GM21526 (cell line): ENCODE results near the gene SYT4.
"Not testable (repeated sequence)": the region's sequence is repeated elsewhere in the genome, so short reads cannot be mapped to it uniquely, and the experiment has no call there.

ENCODE experiments used
- ATAC-seq: cut with Tn5 transposase; IDR thresholded peaks from one replicate; pipeline ENCODE4 v1.9.1; 2021; ENCODE audit warnings: moderate library complexity; ENCODE audit not compliant: unreplicated experiment, low FRiP score

The SYT4 gene

GRCh38 chr18:43277164-43277600 lies at the start of gene SYT4:
Gene SYT4, minus strand, starts transcription at chr18:43277490. Its CDS starts 209 bp downstream, at chr18:43277281.
- ATAC-seq = no peak

GRCh38 chr18:43322132-43322531 lies 44.8 kb upstream of the SYT4 start:
- ATAC-seq = no peak

DNA sequence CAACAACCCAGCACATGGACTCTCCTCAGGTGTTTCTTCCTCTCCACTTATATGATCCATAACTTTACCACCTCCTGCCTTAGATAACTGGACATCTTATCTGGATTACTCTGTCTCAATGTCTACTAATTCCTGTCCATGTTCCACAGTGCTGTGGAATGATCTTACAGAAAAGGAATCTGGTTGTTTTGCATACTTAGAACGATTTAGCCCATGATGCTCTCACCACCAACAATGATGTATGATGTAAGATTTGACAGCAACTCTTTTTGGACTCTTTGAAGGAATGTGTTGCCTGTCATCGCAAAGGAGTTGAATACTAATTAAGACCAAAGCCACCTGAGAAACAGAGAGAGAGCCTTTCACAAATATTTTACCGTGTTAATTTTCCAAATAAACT lies 37.7 kb upstream of the SYT4 start:
- no peak for ATAC-seq

- ATAC-seq = no peak
Observed at GRCh38 chr18:43312891-43313290, 35.6 kb upstream of the SYT4 start.

GRCh38 chr18:43310239-43310638 lies 32.9 kb upstream of the SYT4 start:
- ATAC-seq = no peak

DNA sequence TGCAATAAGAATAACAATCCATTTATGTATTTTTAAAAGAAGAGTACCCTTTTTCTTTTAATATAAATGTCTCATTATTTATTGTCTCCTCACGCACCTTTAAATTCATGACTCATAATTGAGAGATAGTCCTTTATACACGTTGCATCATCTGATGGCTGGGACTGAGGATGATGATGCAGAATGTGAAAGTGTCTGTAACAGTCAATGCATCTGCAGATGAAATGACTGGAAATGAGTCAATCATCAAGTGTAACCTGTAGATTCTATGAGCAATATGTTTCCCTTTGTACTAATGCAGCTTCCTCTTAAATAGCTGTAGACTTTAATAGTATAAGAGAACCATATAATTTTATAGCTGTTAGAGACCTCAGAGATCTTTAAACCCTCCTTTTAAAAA lies 26.1 kb upstream of the SYT4 start:
- ATAC-seq = no peak

DNA sequence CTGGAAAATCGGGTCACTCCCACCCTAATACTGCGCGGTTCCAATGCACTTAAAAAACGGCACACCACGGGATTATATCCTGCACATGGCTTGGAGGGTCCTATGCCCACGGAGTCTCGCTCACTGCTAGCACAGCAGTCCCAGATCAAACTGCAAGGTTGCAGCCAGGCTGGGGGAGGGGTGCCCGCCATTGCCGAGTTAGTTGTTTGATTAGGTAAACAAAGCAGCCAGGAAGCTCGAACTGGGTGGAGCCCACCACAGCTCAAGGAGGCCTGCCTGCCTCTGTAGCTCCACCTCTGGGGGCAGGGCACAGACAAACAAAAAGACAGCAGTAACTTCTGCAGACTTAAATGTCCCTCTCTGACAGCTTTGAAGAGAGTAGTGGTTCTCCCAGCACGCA lies 8.9 kb upstream of the SYT4 start:
- ATAC-seq = not testable (repeated sequence)

DNA sequence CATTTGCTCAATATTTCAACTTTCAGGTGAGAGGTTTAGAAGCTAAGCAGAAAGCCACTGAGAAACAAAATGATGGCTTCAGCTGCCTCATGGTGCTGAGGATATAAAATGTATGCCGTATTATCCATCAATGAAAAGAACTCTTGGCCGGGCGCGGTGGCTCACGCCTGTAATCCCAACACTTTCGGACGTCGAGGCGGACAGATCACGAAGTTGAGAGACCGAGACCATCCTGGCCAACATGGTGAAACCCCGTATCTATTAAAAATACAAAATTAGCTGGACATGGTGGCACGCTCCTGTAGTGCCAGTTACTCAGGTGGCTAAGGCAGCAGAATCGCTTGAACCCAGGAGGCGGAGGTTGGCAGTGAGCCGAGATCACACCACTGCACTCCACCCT lies 6.0 kb upstream of the SYT4 start:
- no peak for ATAC-seq

GRCh38 chr18:43279015-43279744 lies 1.9 kb upstream of the SYT4 start:
- ATAC-seq = no peak

DNA sequence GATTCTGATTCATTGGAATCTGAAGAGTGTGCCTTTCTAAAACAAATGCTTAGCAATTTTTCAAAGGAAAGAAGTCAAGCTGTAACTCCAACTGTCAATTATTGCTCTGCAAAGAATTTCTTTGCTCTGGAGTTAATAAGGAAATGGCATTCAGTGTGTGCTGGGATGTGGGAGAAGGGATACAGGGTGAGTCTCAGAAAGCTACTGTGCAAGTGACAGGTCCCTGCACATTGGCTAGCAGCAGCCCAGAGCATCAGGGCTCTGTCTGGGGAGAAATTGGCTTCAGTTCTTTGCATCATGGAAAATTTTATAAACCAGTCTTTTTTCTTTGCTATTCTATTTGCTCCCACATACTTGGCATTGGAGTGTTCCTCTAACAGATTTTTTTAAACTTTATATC lies 1.1 kb upstream of the SYT4 start:
- ATAC-seq = no peak

DNA sequence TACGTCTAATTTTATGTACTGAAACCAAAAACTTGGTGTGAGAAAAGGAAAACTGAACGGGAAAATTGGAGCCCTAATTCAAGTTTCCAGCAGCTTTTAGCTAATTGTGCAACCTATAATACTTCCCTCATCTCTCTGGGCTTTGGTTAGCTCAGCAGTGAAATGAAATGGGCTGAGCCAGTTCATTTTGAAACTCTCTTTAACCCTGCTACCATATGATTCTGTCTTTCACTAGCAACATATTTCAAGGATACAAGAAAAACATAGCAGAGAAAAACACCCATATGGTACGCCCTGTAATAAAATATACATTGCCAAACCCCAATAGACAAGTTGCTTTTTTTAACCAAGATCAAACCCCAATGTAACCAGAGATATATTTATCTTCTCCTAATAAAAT lies 799 bp downstream of the SYT4 start:
- no peak for ATAC-seq

DNA sequence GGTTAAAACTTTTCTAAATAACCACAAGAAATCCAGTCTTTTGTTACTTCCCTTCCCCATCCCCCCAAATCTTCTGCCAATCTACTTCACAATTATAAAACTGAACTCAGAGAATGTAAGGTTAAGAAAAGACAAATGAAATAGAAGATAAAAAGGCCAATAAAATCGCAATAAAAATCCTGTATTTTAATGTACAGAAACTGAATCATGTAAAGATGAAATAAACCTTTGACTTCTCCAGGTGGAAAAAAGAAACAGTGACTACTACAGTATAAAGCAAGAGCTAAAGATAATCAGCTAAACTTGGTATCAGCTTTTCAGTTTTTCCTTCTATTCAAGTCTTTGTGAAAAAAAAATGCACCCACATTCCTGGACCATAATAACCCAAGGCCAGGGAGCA lies 1.7 kb downstream of the SYT4 start:
- ATAC-seq = no peak

DNA sequence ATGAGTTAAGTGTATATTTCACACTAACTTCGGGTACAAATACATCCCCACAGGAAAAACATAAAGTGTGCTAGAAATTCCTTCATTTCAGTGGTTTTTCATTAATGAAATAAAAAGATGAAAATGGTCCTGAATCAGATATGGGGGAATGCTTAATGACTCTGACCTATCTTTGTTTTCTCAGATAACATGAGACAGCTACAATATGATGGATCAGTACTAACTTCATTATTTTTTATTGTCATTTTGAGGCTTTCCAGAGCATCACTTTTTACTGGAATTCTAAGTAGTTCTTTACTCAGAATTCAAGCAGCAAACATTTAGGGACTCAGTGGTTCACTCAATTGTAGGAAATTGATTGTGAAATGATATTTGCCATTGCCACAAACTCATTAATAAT lies 2.8 kb downstream of the SYT4 start:
- ATAC-seq = no peak

- peak; percentile 69 for ATAC-seq
Observed at GRCh38 chr18:43271593-43272432, 5.5 kb downstream of the SYT4 start.

GRCh38 chr18:43267818-43268217 lies 9.5 kb downstream of the SYT4 start:
- no peak for ATAC-seq

GRCh38 chr18:43265465-43265864 lies 11.8 kb downstream of the SYT4 start:
- no peak for ATAC-seq

DNA sequence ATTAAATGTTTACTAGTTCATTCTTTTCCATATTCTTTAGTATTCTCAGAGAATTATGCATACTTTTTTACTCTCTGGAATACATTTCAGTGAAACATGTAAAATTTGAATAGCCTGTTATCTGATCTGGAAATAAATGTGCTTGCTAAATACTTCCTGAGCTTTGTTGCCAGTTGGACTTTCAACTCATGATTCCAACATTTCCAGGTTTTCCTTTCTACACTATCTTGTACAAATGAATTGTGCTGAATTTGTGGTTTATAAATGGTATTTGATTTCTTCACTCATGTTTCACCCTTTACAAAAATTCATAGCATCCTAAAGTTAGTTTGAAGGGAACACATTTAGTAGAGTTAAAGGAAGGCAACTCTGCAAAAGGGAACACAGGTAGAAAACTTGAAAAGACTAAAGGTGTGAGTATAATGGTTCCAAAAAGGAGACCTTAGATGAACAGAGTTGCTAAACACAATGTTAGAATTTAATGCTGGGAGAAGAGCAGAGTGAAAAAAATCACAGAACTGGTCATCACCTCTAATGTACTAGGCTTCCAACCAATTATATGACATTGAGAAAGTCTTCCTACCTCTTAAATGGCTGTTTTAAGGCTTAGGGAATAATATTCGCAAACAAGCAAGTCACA lies 28.6 kb downstream of the SYT4 start:
- no peak for ATAC-seq

DNA sequence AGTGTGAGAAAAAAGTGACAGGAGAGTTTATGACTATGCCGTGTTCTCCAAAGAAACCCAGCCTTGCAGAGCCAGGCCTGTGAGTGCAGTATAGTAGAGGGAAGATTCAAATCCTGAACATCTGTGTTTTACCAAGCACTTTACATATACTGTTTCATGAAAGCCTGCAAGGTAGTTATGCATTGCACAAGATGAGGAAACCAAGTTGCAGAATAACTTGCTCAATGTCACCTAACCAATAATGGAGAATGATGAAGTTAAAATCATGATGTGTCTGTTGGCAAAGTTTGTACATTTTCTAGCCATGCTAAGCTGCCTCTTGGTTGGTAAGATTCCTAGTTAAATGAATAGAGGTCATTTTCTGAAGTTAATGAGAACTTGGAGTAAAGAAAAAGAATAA lies 29.3 kb downstream of the SYT4 start:
- no peak for ATAC-seq

- ATAC-seq = no peak
Observed at GRCh38 chr18:43238429-43238828, 38.9 kb downstream of the SYT4 start.

DNA sequence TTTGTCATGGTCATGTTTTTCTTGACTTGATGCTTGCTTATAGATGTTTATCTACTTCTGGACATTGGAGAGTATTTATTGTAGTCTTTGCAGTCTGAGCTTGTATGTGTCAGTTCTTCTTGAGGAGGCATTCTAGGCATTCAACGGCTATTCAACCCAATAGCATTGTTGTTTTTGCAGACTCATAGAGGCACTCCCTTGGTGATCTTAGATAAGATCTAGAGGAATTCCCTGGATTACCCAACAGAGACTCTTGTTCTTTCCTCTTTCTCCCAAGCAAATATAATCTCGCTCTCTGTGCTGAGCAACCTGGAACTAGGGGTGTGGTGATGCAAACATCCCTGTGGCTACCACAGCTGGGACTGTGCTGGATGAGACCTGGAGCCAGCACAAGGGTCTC lies 40.4 kb downstream of the SYT4 start:
- ATAC-seq = no peak

- ATAC-seq = no peak
Observed at GRCh38 chr18:43234889-43235288, 42.4 kb downstream of the SYT4 start.
